Trophoblast cell (in vitro differentiated cells and primary cell): Measurements from ENCODE around the gene SLC35F3.
A peak's percentile ranks its signal among the peaks of the same experiment; 100 is the strongest.

Source experiments
- DNase-seq, 2 donors: peaks; one replicate each; pipeline ENCODE4 v3.0.0-alpha.2; 2016
- H2AFZ ChIP-seq: 2 replicates; pipeline ENCODE4 v1.6.1; 2013; ENCODE audit warnings: low read length, moderate library complexity, mild to moderate bottlenecking; ENCODE audit not compliant: insufficient read depth, poor library complexity
- H2AK5ac ChIP-seq: 2 replicates; pipeline ENCODE4 v1.6.1; 2013; ENCODE audit warnings: mild to moderate bottlenecking, low read length
- H2BK120ac ChIP-seq: 2 replicates; pipeline ENCODE4 v1.6.1; 2013; ENCODE audit warnings: low read length, mild to moderate bottlenecking, moderate library complexity; ENCODE audit not compliant: insufficient read depth, poor library complexity
- H2BK12ac ChIP-seq: 2 replicates; pipeline ENCODE4 v1.6.1; 2013; ENCODE audit warnings: mild to moderate bottlenecking, low read length, moderate library complexity
- H2BK5ac ChIP-seq: 2 replicates; pipeline ENCODE4 v1.6.1; 2013; ENCODE audit warnings: low read length, low read depth, moderate library complexity, mild to moderate bottlenecking; ENCODE audit not compliant: poor library complexity
- H3K14ac ChIP-seq: 2 replicates; pipeline ENCODE4 v1.6.1; 2013; ENCODE audit warnings: mild to moderate bottlenecking, low read length
- H3K18ac ChIP-seq: 2 replicates; pipeline ENCODE4 v1.6.1; 2013; ENCODE audit warnings: mild to moderate bottlenecking, low read length
- H3K23ac ChIP-seq: 2 replicates; pipeline ENCODE4 v1.6.1; 2013; ENCODE audit warnings: low read length
- H3K27ac ChIP-seq: 2 replicates; pipeline ENCODE4 v1.5.1; 2013; ENCODE audit warnings: low read depth, mild to moderate bottlenecking, inconsistent platforms, low read length, moderate library complexity
- H3K27me3 ChIP-seq: 2 replicates; pipeline ENCODE4 v1.6.1; 2013; ENCODE audit warnings: inconsistent platforms, mild to moderate bottlenecking, low read length, moderate library complexity; ENCODE audit not compliant: insufficient read depth
- H3K36me3 ChIP-seq, 2 experiments: 1 replicate in 1 of 2; 2 replicates in 1 of 2; pipeline ENCODE4 v1.6.1; 2013; ENCODE audit warnings: low read length in 2 of 2, mild to moderate bottlenecking in 2 of 2, moderate library complexity in 1 of 2; ENCODE audit not compliant: insufficient read depth in 2 of 2, control insufficient read depth in 1 of 2
- H3K4ac ChIP-seq: 2 replicates; pipeline ENCODE4 v1.6.1; 2013; ENCODE audit warnings: low read depth, mild to moderate bottlenecking, low read length, moderate library complexity
- H3K4me1 ChIP-seq, 2 experiments: 1 replicate in 1 of 2; 2 replicates in 1 of 2; pipeline ENCODE4 v1.6.1; 2013; ENCODE audit warnings: low read length in 2 of 2, mild to moderate bottlenecking in 2 of 2, moderate library complexity in 1 of 2; ENCODE audit not compliant: insufficient read depth in 2 of 2, control insufficient read depth in 1 of 2
- H3K4me2 ChIP-seq: 2 replicates; pipeline ENCODE4 v1.6.1; 2013; ENCODE audit warnings: inconsistent platforms, mild to moderate bottlenecking, low read length, moderate library complexity
- H3K4me3 ChIP-seq: 2 replicates; pipeline ENCODE4 v1.5.1; 2013; ENCODE audit warnings: mild to moderate bottlenecking, low read depth, low read length, inconsistent platforms
- H3K79me1 ChIP-seq: one replicate; pipeline ENCODE4 v1.6.1; 2013; ENCODE audit warnings: low read length
- H3K79me2 ChIP-seq: 2 replicates; pipeline ENCODE4 v1.6.1; 2013; ENCODE audit warnings: low read length, mild to moderate bottlenecking; ENCODE audit not compliant: control insufficient read depth, insufficient read depth, poor library complexity
- H3K9ac ChIP-seq: 2 replicates; pipeline ENCODE4 v1.6.1; 2013; ENCODE audit warnings: mild to moderate bottlenecking, low read length
- H3K9me3 ChIP-seq: 2 replicates; pipeline ENCODE4 v1.6.1; 2013; ENCODE audit warnings: low read depth, mild to moderate bottlenecking, control low read depth, inconsistent platforms, low read length; ENCODE audit not compliant: insufficient read depth
- H4K12ac ChIP-seq: 2 replicates; pipeline ENCODE4 v1.6.1; 2013; ENCODE audit warnings: low read depth, mild to moderate bottlenecking, low read length, moderate library complexity
- H4K8ac ChIP-seq: 2 replicates; pipeline ENCODE4 v1.6.1; 2013; ENCODE audit warnings: low read depth, mild to moderate bottlenecking, low read length, moderate library complexity
- H4K91ac ChIP-seq: one replicate; pipeline ENCODE4 v1.6.1; 2013; ENCODE audit warnings: low read depth, mild to moderate bottlenecking, low read length, moderate library complexity
- WGBS: extraction: QIAGEN DNeasy Blood & Tissue Kit; methylation state at CpG from one replicate; pipeline ENCODE4 v1.1.7; 2013; ENCODE audit warnings: missing lambda C conversion rate; ENCODE audit not compliant: insufficient read length, insufficient coverage; ENCODE audit errors: extremely low coverage; 5-methylcytosine and 5-hydroxymethylcytosine counted together

SLC35F3 gene

DNA sequence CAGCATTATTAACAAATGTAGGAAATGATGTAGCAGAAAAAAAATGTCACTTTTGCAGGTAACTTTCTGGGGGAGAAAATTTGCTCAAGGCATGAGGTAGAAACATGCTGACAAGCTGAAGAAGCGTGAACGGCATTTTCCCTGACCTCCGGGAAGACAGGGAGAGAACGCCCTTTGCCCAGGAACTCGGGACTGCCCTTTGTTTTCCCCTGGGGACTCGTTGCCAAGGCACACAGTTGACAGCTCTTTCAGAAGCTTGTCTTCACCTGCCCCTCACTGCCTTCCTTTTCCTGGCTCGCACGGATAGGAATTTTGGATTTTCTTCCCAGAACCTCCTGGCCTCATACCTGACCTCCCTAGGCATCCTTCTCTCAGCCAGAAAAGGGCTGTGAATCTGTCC lies 416.1 kb downstream of the SLC35F3 start:
- H3K4me3 ChIP-seq = no peak overlapping the region
- no peak overlapping the region for H2BK12ac ChIP-seq
- no peak overlapping the region for H2AFZ ChIP-seq
- H2BK120ac ChIP-seq = no peak overlapping the region
- H3K27ac ChIP-seq = no peak overlapping the region
- H3K9me3 ChIP-seq = no peaks in the 10 kb centered on the region
- H3K79me1 ChIP-seq = no peaks in the 10 kb centered on the region
- H3K27me3 ChIP-seq = no peaks in the 10 kb centered on the region
- H3K9ac ChIP-seq = no peak overlapping the region
- no peak overlapping the region for H3K4me2 ChIP-seq
- no peak overlapping the region for H4K8ac ChIP-seq
- H2BK5ac ChIP-seq = no peak overlapping the region
- H4K12ac ChIP-seq = no peak overlapping the region
- no peak overlapping the region for H3K14ac ChIP-seq
- no CpG with 5 or more reads among the region's 8 CpGs for WGBS
- no peaks in the 10 kb centered on the region for H3K36me3 ChIP-seq
- no peak overlapping the region for H2AK5ac ChIP-seq
- no peaks in the 10 kb centered on the region for H3K79me2 ChIP-seq
- H3K4ac ChIP-seq = no peak overlapping the region
- no peak overlapping the region for H3K23ac ChIP-seq
- peak; percentile 98 to 99 for DNase-seq
- no peak overlapping the region for H4K91ac ChIP-seq
- no peaks in the 10 kb centered on the region for H3K4me1 ChIP-seq
- H3K18ac ChIP-seq = no peak overlapping the region

- Histone ChIP-seq H3K27me3 (no peaks in the 10 kb centered on the region), H3K4me2 (no peak overlapping the region), H3K4ac (no peak overlapping the region), H3K79me2 (no peaks in the 10 kb centered on the region), H3K4me1 (no peaks in the 10 kb centered on the region), H4K91ac (no peak overlapping the region), H3K14ac (no peak overlapping the region), H3K9ac (no peak overlapping the region), H3K4me3 (no peak overlapping the region), H3K9me3 (no peaks in the 10 kb centered on the region), H3K36me3 (no peaks in the 10 kb centered on the region), H3K27ac (no peak overlapping the region), H3K18ac (no peak overlapping the region), H3K79me1 (no peaks in the 10 kb centered on the region), H4K12ac (no peak overlapping the region), H2AFZ (no peak overlapping the region), H2BK5ac (no peak overlapping the region), H2BK120ac (no peak overlapping the region), H2AK5ac (no peak overlapping the region), H2BK12ac (no peak overlapping the region), H3K23ac (no peak overlapping the region), H4K8ac (no peak overlapping the region)
- no CpG with 5 or more reads among the region's 6 CpGs for WGBS
- peak; percentile 75 to 89 for DNase-seq
Observed at GRCh38 chr1:234321231-234321630, 416.8 kb downstream of the SLC35F3 start.

- no peak overlapping the region for H4K12ac ChIP-seq
- no peak overlapping the region for H3K4me3 ChIP-seq
- no peak overlapping the region for H3K4me2 ChIP-seq
- no peaks in the 10 kb centered on the region for H3K36me3 ChIP-seq
- H3K27me3 ChIP-seq = no peaks in the 10 kb centered on the region
- no peak overlapping the region for H2BK5ac ChIP-seq
- whole genome bisulfite sequencing = no CpG with 5 or more reads among the region's 3 CpGs
- H3K14ac ChIP-seq = no peak overlapping the region
- DNase-seq = no peak
- no peaks in the 10 kb centered on the region for H3K4me1 ChIP-seq
- no peak overlapping the region for H3K27ac ChIP-seq
- H3K4ac ChIP-seq = no peak overlapping the region
- no peaks in the 10 kb centered on the region for H3K79me1 ChIP-seq
- no peak overlapping the region for H4K8ac ChIP-seq
- no peak overlapping the region for H2AFZ ChIP-seq
- H2AK5ac ChIP-seq = no peak overlapping the region
- no peak overlapping the region for H2BK120ac ChIP-seq
- H3K79me2 ChIP-seq = no peaks in the 10 kb centered on the region
- H2BK12ac ChIP-seq = no peak overlapping the region
- H3K23ac ChIP-seq = no peak overlapping the region
- no peak overlapping the region for H3K18ac ChIP-seq
- no peak overlapping the region for H3K9ac ChIP-seq
- no peak overlapping the region for H4K91ac ChIP-seq
- no peaks in the 10 kb centered on the region for H3K9me3 ChIP-seq
Observed at GRCh38 chr1:234322097-234322496, 417.6 kb downstream of the SLC35F3 start.

GRCh38 chr1:234322979-234323378 lies 418.5 kb downstream of the SLC35F3 start:
- Histone ChIP-seq H3K4me3 (no peak overlapping the region), H3K9ac (no peak overlapping the region), H3K4ac (no peak overlapping the region), H3K14ac (no peak overlapping the region), H3K79me1 (no peaks in the 10 kb centered on the region), H2BK120ac (no peak overlapping the region), H2AFZ (no peak overlapping the region), H2AK5ac (no peak overlapping the region), H3K4me1 (no peaks in the 10 kb centered on the region), H4K8ac (no peak overlapping the region), H2BK5ac (no peak overlapping the region), H3K36me3 (no peaks in the 10 kb centered on the region), H3K9me3 (no peaks in the 10 kb centered on the region), H3K79me2 (no peaks in the 10 kb centered on the region), H3K4me2 (no peak overlapping the region), H3K18ac (no peak overlapping the region), H4K12ac (no peak overlapping the region), H3K27me3 (no peaks in the 10 kb centered on the region), H3K23ac (no peak overlapping the region), H3K27ac (no peak overlapping the region), H4K91ac (no peak overlapping the region), H2BK12ac (no peak overlapping the region)
- WGBS = no CpG with 5 or more reads among the region's 13 CpGs
- peak; percentile 58 to 79 for DNase-seq
